GM12892 (cell line): ENCODE data around the gene C10orf67.
"Not testable (repeated sequence)": the region's sequence is repeated elsewhere in the genome, so short reads cannot be mapped to it uniquely, and the experiment has no call there.

Experiments
- DNase-seq: peaks from one replicate; pipeline ENCODE4 v3.0.0; 2011; ENCODE audit not compliant: insufficient read length
- FAIRE-seq: peaks from 2 replicates; lab custom pipeline; 2011; peaks lifted over from hg19 to GRCh38; lab: Jason Lieb, UNC
- POLR2A ChIP-seq: IDR thresholded peaks from 2 replicates; pipeline ENCODE4 v1.6.1; 2011; ENCODE audit warnings: low read depth, low read length, control low read depth
- POLR2AphosphoS5 ChIP-seq: IDR thresholded peaks from 2 replicates; pipeline ENCODE4 v1.6.1; 2011; ENCODE audit warnings: low read depth, low read length, control low read depth
- TAF1 ChIP-seq: IDR thresholded peaks from 2 replicates; pipeline ENCODE4 v1.6.1; 2011; ENCODE audit warnings: low read depth, mild to moderate bottlenecking, control low read depth, low read length, borderline replicate concordance

The C10orf67 gene

DNA sequence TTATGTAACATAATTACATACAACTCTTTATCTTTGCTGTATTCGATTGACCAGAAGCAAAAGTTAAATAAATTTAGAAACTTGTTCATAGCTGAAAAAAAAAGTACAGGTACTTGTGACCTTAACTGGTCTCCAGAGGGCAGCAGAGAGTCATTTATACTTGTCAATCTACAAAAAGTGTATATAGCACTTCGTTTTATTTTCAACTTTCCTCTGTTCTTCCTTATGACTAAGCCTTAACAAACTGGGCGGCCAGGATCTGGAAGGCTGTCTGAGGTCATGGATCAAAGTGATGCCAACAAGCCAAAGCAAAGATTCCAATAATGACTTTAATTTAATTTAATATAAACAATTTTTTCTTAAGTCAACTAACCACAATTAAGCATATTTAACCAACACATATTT lies 29.8 kb downstream of the C10orf67 start:
- peak; percentile 73 for FAIRE-seq

DNA sequence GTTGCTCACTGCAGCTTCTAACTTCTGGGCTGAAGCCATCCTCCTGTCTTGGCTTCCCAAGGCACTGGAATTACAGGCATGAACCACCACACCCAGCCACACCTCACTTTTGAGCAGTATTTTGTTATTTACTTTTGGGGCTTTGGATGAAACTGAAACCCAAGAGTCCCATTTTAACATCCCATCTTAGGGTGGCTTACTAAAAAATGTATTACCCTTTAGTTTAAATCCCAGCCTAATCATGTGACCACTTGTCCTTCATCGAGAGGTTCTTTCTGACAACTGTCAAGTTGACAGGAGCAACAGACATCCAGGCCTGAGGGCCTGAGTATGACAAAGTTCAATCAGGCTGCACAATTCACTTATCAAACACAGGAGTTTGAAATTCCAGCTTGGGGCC lies 33.6 kb downstream of the C10orf67 start:
- no peak for DNase-seq
- no peak for FAIRE-seq

More for the DNA sequence above, 29.8 kb downstream of the C10orf67 start:
- TF ChIP-seq POLR2A: no peak
- no peak for TF ChIP-seq POLR2AphosphoS5
- no peak for DNase-seq

GRCh38 chr10:23310404-23310803 lies 34.2 kb downstream of the C10orf67 start:
- TF ChIP-seq POLR2A: no peak
- no peak for TF ChIP-seq POLR2AphosphoS5
- no peak for TF ChIP-seq TAF1
- DNase-seq: no peak
- FAIRE-seq: no peak

More for the DNA sequence above, 33.6 kb downstream of the C10orf67 start:
- TF ChIP-seq TAF1: no peak
- TF ChIP-seq POLR2A: no peak
- no peak for TF ChIP-seq POLR2AphosphoS5

GRCh38 chr10:23299961-23300360 lies 44.6 kb downstream of the C10orf67 start:
- not testable (repeated sequence) for FAIRE-seq, DNase-seq

DNA sequence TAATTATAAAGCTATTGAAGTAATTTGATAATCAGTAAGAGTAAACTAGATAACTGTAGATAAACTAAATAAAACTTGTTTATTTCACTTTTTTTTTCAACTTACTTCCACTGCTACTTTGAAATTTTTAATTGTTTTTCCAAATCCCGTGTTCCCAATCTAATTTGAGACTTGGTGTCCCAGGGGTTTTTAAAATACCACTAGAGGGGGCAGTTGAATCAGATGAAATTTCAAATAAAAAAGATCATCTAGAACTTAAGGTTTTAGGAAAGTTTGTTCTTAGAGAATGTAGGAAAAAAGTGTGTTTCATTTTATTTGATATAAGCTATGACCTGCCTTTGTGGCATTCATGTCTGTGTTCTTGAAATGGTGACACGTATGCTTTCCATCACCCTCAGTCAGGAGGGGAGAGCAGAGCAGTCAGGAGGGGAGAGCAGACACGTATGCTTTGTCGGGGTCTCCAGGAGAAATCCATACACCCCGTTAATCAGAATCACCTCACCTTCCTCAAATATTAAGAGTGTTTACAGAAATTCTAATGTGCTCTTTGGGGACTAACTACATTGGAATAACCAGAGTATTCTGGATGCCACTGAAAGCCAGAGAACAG lies 49.9 kb downstream of the C10orf67 start:
- TF ChIP-seq TAF1: no peak
- no peak for TF ChIP-seq POLR2A
- TF ChIP-seq POLR2AphosphoS5: no peak
- FAIRE-seq: no peak
- DNase-seq: no peak

DNA sequence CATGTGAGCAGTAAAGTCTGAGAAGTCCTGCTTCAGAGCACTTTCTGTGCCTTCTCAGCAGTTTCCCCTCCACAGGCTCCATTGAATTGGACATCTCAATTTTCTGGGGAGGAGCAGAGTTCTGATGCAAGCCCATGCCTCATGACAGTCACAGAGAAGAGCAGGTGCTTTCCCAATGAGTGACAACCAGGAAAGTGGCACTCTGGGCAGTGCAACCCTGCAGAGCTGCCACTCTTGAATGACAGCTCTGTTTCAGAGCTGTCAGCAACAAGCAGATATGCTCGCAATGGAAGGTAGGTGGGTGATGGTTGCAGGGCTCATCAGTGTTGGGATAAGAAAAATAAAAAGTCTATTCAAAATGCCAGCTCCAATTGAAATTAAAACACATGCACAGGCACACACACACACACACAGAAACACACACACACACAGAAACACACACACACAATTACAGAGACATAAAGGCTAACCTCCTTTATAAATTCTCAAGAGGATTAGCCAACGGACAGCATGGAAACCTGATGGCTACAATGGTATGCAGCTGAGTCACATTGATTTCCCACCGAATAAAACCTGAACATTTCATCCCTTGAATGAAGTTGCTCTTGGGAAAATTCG lies 50.5 kb downstream of the C10orf67 start:
- TF ChIP-seq POLR2A (no peak), TAF1 (no peak), POLR2AphosphoS5 (no peak)
- no peak for DNase-seq
- FAIRE-seq: no peak

DNA sequence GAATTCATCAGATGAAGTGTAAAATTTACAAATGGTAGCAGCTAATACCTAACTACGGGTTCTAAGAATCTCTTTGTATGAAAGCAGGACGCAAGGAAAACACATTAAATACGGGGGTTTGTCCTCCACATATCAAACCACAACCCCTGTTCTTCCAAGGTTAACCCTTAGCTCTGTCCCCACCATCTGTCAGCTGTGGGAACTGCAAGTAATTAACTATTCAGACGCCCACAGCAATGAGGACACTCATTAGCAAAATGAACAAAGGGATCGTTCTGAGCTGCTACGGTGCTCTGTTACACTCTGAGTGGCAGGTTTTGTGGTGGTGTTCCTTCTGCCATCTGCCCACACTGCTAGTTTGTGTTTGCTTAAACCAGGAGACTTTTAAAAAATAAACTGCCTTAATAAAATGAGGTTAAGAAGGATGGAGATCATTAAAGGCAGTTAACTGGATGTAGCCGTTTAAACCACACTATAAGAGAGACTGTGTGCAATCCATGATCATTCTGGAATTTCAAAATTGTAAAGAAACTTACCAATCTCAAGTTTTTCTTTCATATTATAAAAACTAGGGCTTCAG lies 51.4 kb downstream of the C10orf67 start:
- TF ChIP-seq TAF1 (no peak), POLR2AphosphoS5 (no peak), POLR2A (no peak)
- DNase-seq (no peak), FAIRE-seq (peak; percentile 27)

DNA sequence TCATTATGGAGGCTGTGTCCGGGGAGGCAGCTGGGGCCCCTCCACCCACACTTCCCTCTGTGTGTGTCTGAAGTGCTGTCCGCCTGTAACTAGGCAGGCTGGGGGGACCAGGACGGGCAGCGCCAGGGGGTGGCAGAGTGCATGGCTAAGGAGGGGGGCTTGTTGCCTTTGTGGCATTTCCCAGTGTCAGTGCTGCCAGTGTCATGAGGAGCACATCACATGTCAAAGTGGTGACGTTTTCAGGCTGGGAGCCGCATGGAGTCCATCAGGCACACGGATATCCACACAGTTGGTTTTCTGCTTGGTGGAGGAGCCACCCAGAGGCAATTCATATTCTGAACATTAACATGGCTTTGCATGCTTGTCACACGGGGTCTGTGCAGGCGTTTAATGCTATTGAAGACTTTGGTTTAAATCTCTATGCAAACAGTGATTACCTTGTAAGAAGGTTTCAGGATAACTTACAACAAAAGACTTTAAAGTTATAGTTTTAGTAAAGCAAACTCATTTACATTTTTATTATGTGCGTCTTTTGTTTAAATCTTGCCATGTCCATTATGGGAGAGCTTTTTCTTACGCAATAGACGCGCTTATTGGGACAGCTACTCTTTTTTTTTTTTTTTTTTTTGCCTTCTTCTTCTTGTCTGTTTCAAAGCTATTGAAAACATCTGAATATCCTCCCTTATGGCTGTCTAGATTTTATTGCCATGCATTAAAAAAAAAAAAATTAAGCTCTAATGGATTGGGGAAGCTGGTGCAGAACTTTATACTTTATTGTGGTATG lies 52.9 kb downstream of the C10orf67 start:
- FAIRE-seq (no peak), DNase-seq (no peak)
- TF ChIP-seq TAF1 (no peak), POLR2AphosphoS5 (no peak), POLR2A (no peak)

DNA sequence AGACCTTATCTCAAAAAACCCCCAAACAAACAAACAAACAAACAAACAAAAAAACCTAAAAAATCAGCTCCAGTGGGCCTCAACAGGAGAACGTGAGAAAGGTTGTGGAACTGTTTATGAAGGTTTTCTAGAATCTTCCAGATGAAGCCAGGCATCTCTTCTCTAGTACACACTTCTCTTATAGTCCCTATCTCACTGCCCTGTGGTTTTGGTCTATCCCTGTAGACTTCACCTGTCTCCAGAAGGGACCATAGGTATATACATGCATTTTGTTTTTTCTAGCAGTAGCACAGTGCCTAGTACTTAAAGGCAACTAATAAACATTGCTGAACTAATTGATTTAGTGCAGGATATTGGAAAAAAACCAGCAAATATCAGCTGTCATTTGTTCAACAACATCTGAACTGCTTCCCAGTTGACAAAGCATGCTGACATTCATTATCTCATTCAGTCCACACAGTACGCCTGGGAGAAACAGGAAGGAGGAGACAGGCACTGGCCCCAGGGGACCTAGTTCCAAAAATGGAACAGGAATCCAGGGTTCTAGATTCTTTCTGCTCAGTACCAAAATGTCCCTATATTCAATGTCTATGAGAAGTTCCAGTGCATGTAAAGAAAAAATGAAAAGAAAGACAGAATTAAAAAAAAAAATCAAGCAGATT lies 59.8 kb downstream of the C10orf67 start:
- no peak for TF ChIP-seq TAF1
- TF ChIP-seq POLR2AphosphoS5: no peak
- no peak for TF ChIP-seq POLR2A
- FAIRE-seq: no peak

DNA sequence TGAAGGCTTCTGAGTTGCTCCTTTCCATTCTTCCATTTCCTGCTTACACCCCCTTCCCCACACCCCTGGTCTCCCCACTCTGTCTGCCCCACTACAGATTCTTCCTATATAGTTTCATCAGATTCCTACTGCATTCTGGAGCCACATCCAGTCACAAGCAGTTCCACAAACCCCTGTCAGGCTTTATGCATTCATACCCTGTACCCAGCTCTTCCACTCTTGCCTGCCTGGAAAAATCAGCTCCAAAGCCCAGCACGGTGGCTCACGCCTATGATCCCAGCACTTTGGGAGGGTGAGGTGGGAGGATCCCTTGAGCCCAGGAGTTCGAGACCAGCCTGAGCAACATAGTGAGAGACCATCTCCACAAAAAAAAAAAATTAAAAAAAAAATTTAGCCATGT lies 60.4 kb downstream of the C10orf67 start:
- DNase-seq (no peak), FAIRE-seq (no peak)
- no peak for TF ChIP-seq POLR2A
- TF ChIP-seq TAF1: no peak
- TF ChIP-seq POLR2AphosphoS5: no peak

More for the DNA sequence above, 59.8 kb downstream of the C10orf67 start:
- no peak for DNase-seq

- FAIRE-seq: no peak
- no peak for TF ChIP-seq TAF1
- no peak for TF ChIP-seq POLR2AphosphoS5
- no peak for TF ChIP-seq POLR2A
Measured at GRCh38 chr10:23283680-23284079, 60.9 kb downstream of the C10orf67 start.

GRCh38 chr10:23281044-23281433 lies 63.6 kb downstream of the C10orf67 start:
- FAIRE-seq (no peak), DNase-seq (no peak)
- TF ChIP-seq TAF1 (no peak), POLR2AphosphoS5 (no peak), POLR2A (no peak)

More at GRCh38 chr10:23283680-23284079, 60.9 kb downstream of the C10orf67 start:
- no peak for DNase-seq
